H1 (cell line): ENCODE results near the gene IFI27L1.

Experiments
- BACH1 ChIP-seq: IDR thresholded peaks from 2 replicates; pipeline ENCODE4 v1.6.1; 2012; ENCODE audit warnings: low read length, improper control_type of control experiment
- CBX5 ChIP-seq: fragments of 300-800, 300-1000 bp; sonication (generic); IDR thresholded peaks from 2 replicates; pipeline ENCODE4 v1.7.1; 2016; ENCODE audit warnings: antibody characterized with exemption, low read length, low read depth
- CEBPB ChIP-seq: IDR thresholded peaks from 2 replicates; pipeline ENCODE4 v1.6.1; 2012; ENCODE audit warnings: low read depth, low read length
- EP300 ChIP-seq, 2 experiments: IDR thresholded peaks; 1 replicate in 1 of 2; 2 replicates in 1 of 2; pipeline ENCODE4 v1.6.1; 2011 to 2012; ENCODE audit warnings: low read depth in 2 of 2, low read length in 2 of 2, mild to moderate bottlenecking in 2 of 2, borderline replicate concordance in 1 of 2, inconsistent platforms in 1 of 2, moderate library complexity in 1 of 2
- POLR2A ChIP-seq, 2 experiments: IDR thresholded peaks; 1 replicate in 1 of 2; 2 replicates in 1 of 2; pipeline ENCODE4 v1.6.1; 2011; ENCODE audit warnings: low read depth in 2 of 2, low read length in 2 of 2, mild to moderate bottlenecking in 2 of 2; ENCODE audit errors: control extremely low read depth in 1 of 2
- POLR2AphosphoS5 ChIP-seq: IDR thresholded peaks from 2 replicates; pipeline ENCODE4 v1.6.1; 2011; ENCODE audit warnings: low read depth, low read length
- TAF1 ChIP-seq: IDR thresholded peaks from 2 replicates; pipeline ENCODE4 v1.6.1; 2011; ENCODE audit warnings: mild to moderate bottlenecking, low read depth, low read length
- YY1 ChIP-seq: IDR thresholded peaks from 2 replicates; pipeline ENCODE4 v1.6.1; 2011; ENCODE audit warnings: low read depth, mild to moderate bottlenecking, low read length
- TF ChIP-seq, protein P1 (sequence below): IDR thresholded peaks from 2 replicates; pipeline ENCODE4 v1.6.1; 2012; ENCODE audit warnings: low read length, inconsistent platforms
- TF ChIP-seq, protein P2 (sequence below), 3 experiments: IDR thresholded peaks; 1 replicate in 2 of 3; 2 replicates in 1 of 3; pipeline versions ENCODE4 v1.5.1 to v1.6.1; 2011; ENCODE audit warnings: low read length in 3 of 3, mild to moderate bottlenecking in 3 of 3, inconsistent platforms in 2 of 3, low read depth in 1 of 3, moderate library complexity in 1 of 3; ENCODE audit not compliant: insufficient read depth in 1 of 3; ENCODE audit errors: control extremely low read depth in 1 of 3
- TF ChIP-seq, protein P3 (sequence below): IDR thresholded peaks from 2 replicates; pipeline ENCODE4 v1.6.1; 2011; ENCODE audit warnings: low read length, improper control_type of control experiment
- TF ChIP-seq, protein P4 (sequence below): IDR thresholded peaks from 2 replicates; pipeline ENCODE4 v1.6.1; 2011; ENCODE audit warnings: low read depth, mild to moderate bottlenecking, low read length; ENCODE audit not compliant: insufficient read depth

DNA sequence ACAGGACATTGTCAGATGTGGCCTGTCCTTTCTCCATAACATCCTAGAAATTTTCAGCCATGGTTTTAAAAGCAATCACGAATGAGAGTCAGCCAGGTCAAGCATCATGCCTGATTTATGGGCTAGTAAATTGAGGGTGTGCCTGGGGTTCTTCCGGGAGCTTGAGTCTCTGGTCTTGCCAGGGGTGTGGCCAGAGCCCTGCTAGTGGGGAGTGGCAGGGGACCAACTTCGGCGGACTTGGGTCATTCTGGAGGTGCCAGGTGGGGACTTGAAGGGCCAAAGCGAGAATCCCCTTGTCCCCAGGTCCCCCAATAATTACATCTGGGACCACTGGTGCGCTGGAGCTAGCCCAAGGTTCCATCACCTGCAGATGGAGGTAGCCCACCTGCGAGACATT, 49.2 kb upstream of the IFI27L1 start:
- TF ChIP-seq, protein P1, sequence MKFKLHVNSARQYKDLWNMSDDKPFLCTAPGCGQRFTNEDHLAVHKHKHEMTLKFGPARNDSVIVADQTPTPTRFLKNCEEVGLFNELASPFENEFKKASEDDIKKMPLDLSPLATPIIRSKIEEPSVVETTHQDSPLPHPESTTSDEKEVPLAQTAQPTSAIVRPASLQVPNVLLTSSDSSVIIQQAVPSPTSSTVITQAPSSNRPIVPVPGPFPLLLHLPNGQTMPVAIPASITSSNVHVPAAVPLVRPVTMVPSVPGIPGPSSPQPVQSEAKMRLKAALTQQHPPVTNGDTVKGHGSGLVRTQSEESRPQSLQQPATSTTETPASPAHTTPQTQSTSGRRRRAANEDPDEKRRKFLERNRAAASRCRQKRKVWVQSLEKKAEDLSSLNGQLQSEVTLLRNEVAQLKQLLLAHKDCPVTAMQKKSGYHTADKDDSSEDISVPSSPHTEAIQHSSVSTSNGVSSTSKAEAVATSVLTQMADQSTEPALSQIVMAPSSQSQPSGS: no peak
- TF ChIP-seq POLR2AphosphoS5 (no peak), POLR2A (IDR thresholded peaks at IDR 0.05; ENCODE audit: control extremely low read depth in 1 of 2, low read depth in 2 of 2, low read length in 2 of 2) (no peak), CBX5 (no peak), EP300 (IDR thresholded peaks at IDR 0.05; ENCODE audit: borderline replicate concordance in 1 of 2, low read depth in 2 of 2, low read length in 2 of 2) (no peak), CEBPB (no peak), BACH1 (no peak), TAF1 (no peak), YY1 (no peak)
- TF ChIP-seq, protein P2, sequence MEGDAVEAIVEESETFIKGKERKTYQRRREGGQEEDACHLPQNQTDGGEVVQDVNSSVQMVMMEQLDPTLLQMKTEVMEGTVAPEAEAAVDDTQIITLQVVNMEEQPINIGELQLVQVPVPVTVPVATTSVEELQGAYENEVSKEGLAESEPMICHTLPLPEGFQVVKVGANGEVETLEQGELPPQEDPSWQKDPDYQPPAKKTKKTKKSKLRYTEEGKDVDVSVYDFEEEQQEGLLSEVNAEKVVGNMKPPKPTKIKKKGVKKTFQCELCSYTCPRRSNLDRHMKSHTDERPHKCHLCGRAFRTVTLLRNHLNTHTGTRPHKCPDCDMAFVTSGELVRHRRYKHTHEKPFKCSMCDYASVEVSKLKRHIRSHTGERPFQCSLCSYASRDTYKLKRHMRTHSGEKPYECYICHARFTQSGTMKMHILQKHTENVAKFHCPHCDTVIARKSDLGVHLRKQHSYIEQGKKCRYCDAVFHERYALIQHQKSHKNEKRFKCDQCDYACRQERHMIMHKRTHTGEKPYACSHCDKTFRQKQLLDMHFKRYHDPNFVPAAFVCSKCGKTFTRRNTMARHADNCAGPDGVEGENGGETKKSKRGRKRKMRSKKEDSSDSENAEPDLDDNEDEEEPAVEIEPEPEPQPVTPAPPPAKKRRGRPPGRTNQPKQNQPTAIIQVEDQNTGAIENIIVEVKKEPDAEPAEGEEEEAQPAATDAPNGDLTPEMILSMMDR (IDR thresholded peaks at IDR 0.05; ENCODE audit: control extremely low read depth in 1 of 3, insufficient read depth in 1 of 3, low read depth in 1 of 3, low read length in 3 of 3): no peak
- TF ChIP-seq, protein P3, sequence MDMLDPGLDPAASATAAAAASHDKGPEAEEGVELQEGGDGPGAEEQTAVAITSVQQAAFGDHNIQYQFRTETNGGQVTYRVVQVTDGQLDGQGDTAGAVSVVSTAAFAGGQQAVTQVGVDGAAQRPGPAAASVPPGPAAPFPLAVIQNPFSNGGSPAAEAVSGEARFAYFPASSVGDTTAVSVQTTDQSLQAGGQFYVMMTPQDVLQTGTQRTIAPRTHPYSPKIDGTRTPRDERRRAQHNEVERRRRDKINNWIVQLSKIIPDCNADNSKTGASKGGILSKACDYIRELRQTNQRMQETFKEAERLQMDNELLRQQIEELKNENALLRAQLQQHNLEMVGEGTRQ: no peak
- TF ChIP-seq, protein P4, sequence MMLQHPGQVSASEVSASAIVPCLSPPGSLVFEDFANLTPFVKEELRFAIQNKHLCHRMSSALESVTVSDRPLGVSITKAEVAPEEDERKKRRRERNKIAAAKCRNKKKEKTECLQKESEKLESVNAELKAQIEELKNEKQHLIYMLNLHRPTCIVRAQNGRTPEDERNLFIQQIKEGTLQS: no peak
